ENCODE measurements around the gene RPL23. TPM values are rescaled to one million over a fixed set of nuclear protein-coding genes. Genes with fewer than 3 reads are reported as not detected.
A peak's percentile ranks its signal among the peaks of the same experiment; 100 is the strongest.

The RPL23 gene
- total RNA-seq, 1 donor from 2014 or later, result 3,404 TPM

DNA sequence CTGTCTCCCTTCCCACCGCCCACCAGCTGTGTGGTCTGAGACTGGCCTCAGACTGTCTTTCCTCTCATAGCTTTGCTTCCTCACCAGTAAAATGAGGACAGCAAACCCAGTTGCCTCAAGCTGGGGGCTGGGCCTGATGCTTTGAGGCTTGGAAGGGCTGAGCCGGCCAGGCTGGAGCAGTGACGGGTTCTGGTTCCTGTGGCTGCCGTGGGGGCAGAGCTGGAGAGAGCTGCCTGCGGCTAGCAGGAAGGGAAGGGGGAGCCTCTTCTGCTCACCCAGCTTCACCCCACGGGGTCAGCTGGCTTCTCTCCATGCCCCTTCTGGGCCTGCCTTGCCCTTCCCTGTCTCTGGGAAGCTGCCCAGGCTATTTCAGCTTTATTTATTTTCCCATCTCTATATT, 40.1 kb upstream of the RPL23 start:
- no peaks in the 10 kb centered on the region for H3K9me3 Mint-ChIP-seq
- Histone ChIP-seq H3K9me3 (ENCODE audit: low read depth) (no peaks in the 10 kb centered on the region), H3K27ac (no peak overlapping the region), H3K4me2 (no peak overlapping the region), H3K4me1 (peaks cover 38% of the 10 kb centered on the region), H3K4me3 (no peak overlapping the region), H4K20me1 (ENCODE audit: low read depth) (peaks cover 35% of the 10 kb centered on the region), H3K79me2 (ENCODE audit: low read depth) (peaks cover 6% of the 10 kb centered on the region), H3K36me3 (no peaks in the 10 kb centered on the region), H3F3A (ENCODE audit: low read depth) (peaks cover 20% of the 10 kb centered on the region), H2AFZ (replicated peaks) (no peak overlapping the region), H3K27me3 (no peaks in the 10 kb centered on the region), H3K9ac (no peak overlapping the region)
- H3K27ac Mint-ChIP-seq, result no peak overlapping the region
- TF ChIP-seq EZH2phosphoT487 (IDR thresholded peaks at IDR 0.05), result no peak
- no peak for TF ChIP-seq EZH2 (IDR thresholded peaks at IDR 0.05)
- TF ChIP-seq, protein P1, sequence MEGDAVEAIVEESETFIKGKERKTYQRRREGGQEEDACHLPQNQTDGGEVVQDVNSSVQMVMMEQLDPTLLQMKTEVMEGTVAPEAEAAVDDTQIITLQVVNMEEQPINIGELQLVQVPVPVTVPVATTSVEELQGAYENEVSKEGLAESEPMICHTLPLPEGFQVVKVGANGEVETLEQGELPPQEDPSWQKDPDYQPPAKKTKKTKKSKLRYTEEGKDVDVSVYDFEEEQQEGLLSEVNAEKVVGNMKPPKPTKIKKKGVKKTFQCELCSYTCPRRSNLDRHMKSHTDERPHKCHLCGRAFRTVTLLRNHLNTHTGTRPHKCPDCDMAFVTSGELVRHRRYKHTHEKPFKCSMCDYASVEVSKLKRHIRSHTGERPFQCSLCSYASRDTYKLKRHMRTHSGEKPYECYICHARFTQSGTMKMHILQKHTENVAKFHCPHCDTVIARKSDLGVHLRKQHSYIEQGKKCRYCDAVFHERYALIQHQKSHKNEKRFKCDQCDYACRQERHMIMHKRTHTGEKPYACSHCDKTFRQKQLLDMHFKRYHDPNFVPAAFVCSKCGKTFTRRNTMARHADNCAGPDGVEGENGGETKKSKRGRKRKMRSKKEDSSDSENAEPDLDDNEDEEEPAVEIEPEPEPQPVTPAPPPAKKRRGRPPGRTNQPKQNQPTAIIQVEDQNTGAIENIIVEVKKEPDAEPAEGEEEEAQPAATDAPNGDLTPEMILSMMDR (IDR thresholded peaks at IDR 0.05), result no peak
- DNase-seq (ENCODE audit: low spot score), result peak; percentile 13
- peaks cover 9% of the 10 kb centered on the region for H3K36me3 Mint-ChIP-seq
- peaks cover 5% of the 10 kb centered on the region for H3K27me3 Mint-ChIP-seq (ENCODE audit: insufficient read depth, low read depth)
- H3K4me3 Mint-ChIP-seq, result no peak overlapping the region
- H3K4me1 Mint-ChIP-seq, result peaks cover 56% of the 10 kb centered on the region

DNA sequence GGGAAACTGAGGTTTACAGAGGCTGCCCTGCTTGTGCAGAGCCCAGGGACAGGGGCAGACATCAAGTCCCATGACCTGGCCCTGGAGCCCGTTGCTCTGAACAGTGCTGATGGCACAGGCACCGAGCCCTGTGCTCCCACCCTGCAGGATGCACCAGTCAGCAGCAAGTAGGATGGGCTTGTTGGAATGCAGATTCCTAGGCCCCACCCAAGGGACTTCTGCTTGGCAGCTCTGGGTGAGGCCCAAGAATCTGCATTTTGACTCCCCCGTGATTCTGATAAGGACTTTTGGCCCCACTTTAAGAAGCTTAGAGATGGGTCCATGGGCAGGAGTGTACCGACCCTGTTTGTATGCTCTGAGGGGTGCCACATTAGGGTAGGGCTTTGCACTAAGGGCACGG, 39.6 kb upstream of the RPL23 start:
- Mint-ChIP-seq H3K9me3 (no peaks in the 10 kb centered on the region), H3K36me3 (peaks cover 7% of the 10 kb centered on the region), H3K27ac (no peak overlapping the region), H3K27me3 (ENCODE audit: insufficient read depth, low read depth) (peaks cover 5% of the 10 kb centered on the region), H3K4me3 (no peak overlapping the region), H3K4me1 (peaks cover 51% of the 10 kb centered on the region)
- Histone ChIP-seq H3K27ac (no peak overlapping the region), H4K20me1 (ENCODE audit: low read depth) (peaks cover 35% of the 10 kb centered on the region), H2AFZ (replicated peaks) (no peak overlapping the region), H3K36me3 (no peaks in the 10 kb centered on the region), H3K79me2 (ENCODE audit: low read depth) (peaks cover 6% of the 10 kb centered on the region), H3K27me3 (no peaks in the 10 kb centered on the region), H3K4me3 (no peak overlapping the region), H3K9ac (no peak overlapping the region), H3K9me3 (ENCODE audit: low read depth) (no peaks in the 10 kb centered on the region), H3K4me1 (peaks cover 33% of the 10 kb centered on the region), H3F3A (ENCODE audit: low read depth) (peaks cover 19% of the 10 kb centered on the region), H3K4me2 (no peak overlapping the region)
- no peak for DNase-seq (ENCODE audit: low spot score)
- TF ChIP-seq EZH2 (IDR thresholded peaks at IDR 0.05), result no peak
- TF ChIP-seq, protein P1 (IDR thresholded peaks at IDR 0.05), result no peak
- TF ChIP-seq EZH2phosphoT487 (IDR thresholded peaks at IDR 0.05), result no peak

DNA sequence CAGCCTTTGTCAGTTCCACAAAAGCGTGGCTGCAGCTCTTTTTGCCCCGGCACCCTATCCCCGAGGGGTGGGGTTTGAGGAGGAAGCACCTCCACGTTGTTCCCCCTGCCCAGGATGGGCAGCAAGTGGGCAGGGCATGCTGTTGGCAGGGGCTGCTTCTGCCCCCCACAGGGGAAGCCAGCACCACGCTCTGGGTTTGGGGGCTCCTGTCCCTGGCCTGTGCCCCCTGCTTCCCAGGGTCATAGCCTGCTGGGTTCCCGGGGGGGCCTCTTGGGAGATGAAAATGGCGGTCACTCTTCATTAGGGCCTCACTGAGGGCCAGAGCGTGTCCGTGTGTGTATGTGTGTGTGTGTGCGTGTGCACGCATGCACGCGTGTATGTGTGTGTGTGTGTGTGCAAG, 39.1 kb upstream of the RPL23 start:
- peaks cover 34% of the 10 kb centered on the region for H4K20me1 ChIP-seq (ENCODE audit: low read depth)
- peaks cover 51% of the 10 kb centered on the region for H3K4me1 Mint-ChIP-seq
- peaks cover 7% of the 10 kb centered on the region for H3K36me3 Mint-ChIP-seq
- no peaks in the 10 kb centered on the region for H3K9me3 Mint-ChIP-seq
- H3K36me3 ChIP-seq, result no peaks in the 10 kb centered on the region
- no peak overlapping the region for H3K27ac Mint-ChIP-seq
- DNase-seq (ENCODE audit: low spot score), result no peak
- H2AFZ ChIP-seq (replicated peaks), result no peak overlapping the region
- H3K4me2 ChIP-seq, result no peak overlapping the region
- no peak overlapping the region for H3K9ac ChIP-seq
- peaks cover 28% of the 10 kb centered on the region for H3K4me1 ChIP-seq
- no peaks in the 10 kb centered on the region for H3K9me3 ChIP-seq (ENCODE audit: low read depth)
- H3K27me3 ChIP-seq, result no peaks in the 10 kb centered on the region
- no peak for TF ChIP-seq EZH2phosphoT487 (IDR thresholded peaks at IDR 0.05)
- no peak for TF ChIP-seq EZH2 (IDR thresholded peaks at IDR 0.05)
- H3K27ac ChIP-seq, result no peak overlapping the region
- H3K4me3 ChIP-seq, result no peak overlapping the region
- no peak overlapping the region for H3K4me3 Mint-ChIP-seq
- peaks cover 6% of the 10 kb centered on the region for H3K79me2 ChIP-seq (ENCODE audit: low read depth)
- H3K27me3 Mint-ChIP-seq (ENCODE audit: insufficient read depth, low read depth), result peaks cover 5% of the 10 kb centered on the region
- peaks cover 14% of the 10 kb centered on the region for H3F3A ChIP-seq (ENCODE audit: low read depth)

DNA sequence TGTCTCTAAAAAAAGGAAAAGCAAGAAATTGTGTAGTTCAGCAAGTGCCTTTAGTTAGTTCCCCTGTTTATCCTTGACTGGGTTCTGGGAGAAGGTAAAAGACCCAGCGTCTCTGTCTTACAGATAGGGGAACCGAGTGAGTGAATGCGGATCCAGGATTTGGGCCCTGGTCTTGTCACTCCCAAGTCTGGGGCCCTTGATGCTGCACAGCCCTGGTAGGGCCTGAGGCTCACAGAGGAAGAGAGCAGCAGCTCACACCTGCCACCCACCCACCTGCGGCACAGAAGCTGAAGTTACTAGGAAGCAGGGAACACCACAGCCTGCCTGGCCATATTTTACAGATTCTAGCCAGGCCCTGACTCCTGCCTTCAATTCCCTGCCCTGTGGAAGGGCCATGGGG, 38.6 kb upstream of the RPL23 start:
- peaks cover 6% of the 10 kb centered on the region for H3K79me2 ChIP-seq (ENCODE audit: low read depth)

More for the DNA sequence above, 38.6 kb upstream of the RPL23 start:
- H3K9me3 ChIP-seq (ENCODE audit: low read depth), result no peaks in the 10 kb centered on the region
- H2AFZ ChIP-seq (replicated peaks), result no peak overlapping the region
- no peak overlapping the region for H3K27ac ChIP-seq
- H3K9ac ChIP-seq, result no peak overlapping the region
- no peaks in the 10 kb centered on the region for H3K27me3 ChIP-seq
- Mint-ChIP-seq H3K27me3 (ENCODE audit: insufficient read depth, low read depth) (peaks cover 2% of the 10 kb centered on the region), H3K4me3 (peak overlapping the region; percentile 9), H3K9me3 (no peaks in the 10 kb centered on the region), H3K4me1 (peaks cover 51% of the 10 kb centered on the region), H3K36me3 (peaks cover 7% of the 10 kb centered on the region), H3K27ac (peak overlapping the region; percentile 29)
- H4K20me1 ChIP-seq (ENCODE audit: low read depth), result peaks cover 38% of the 10 kb centered on the region
- H3K4me1 ChIP-seq, result peaks cover 23% of the 10 kb centered on the region
- H3K4me3 ChIP-seq, result no peak overlapping the region
- H3F3A ChIP-seq (ENCODE audit: low read depth), result peaks cover 13% of the 10 kb centered on the region
- H3K4me2 ChIP-seq, result no peak overlapping the region
- DNase-seq (ENCODE audit: low spot score), result no peak
- TF ChIP-seq, protein P1 (IDR thresholded peaks at IDR 0.05), result no peak
- TF ChIP-seq EZH2phosphoT487 (IDR thresholded peaks at IDR 0.05) (no peak), EZH2 (IDR thresholded peaks at IDR 0.05) (no peak)
- H3K36me3 ChIP-seq, result no peaks in the 10 kb centered on the region

Data from neural progenitor cell (in vitro differentiated cells).